GM12878 (cell line): Measurements from ENCODE around the gene SPAG16.

Experiments
- EGR1 ChIP-seq, 2 experiments: IDR thresholded peaks; 1 replicate in 1 of 2; 2 replicates in 1 of 2; pipeline ENCODE4 v1.6.1; 2011 to 2012; ENCODE audit warnings: low read depth in 2 of 2, low read length in 2 of 2, borderline replicate concordance in 1 of 2, mild to moderate bottlenecking in 1 of 2, moderate library complexity in 1 of 2
- EZH2 ChIP-seq: IDR thresholded peaks from 2 replicates; pipeline ENCODE4 v1.6.1; 2012; ENCODE audit warnings: low read depth, mild to moderate bottlenecking, control low read depth, inconsistent platforms, low read length, borderline replicate concordance; ENCODE audit not compliant: control insufficient read depth
- KDM1A ChIP-seq: fragments of 200-600 bp; sonication (generic); IDR thresholded peaks from 2 replicates; pipeline ENCODE4 v1.6.1; 2016; ENCODE audit warnings: borderline replicate concordance
- POLR2A ChIP-seq: IDR thresholded peaks from 2 replicates; pipeline ENCODE4 v1.6.1; 2011; ENCODE audit warnings: low read depth, mild to moderate bottlenecking, low read length
- POU2F2 ChIP-seq: IDR thresholded peaks from 3 replicates; pipeline ENCODE4 v1.6.1; 2011; ENCODE audit warnings: low read depth, mild to moderate bottlenecking, low read length, borderline replicate concordance
- RAD51 ChIP-seq: fragments of 450-650 bp; IDR thresholded peaks from 2 replicates; pipeline ENCODE4 v1.6.1; 2016; ENCODE audit warnings: moderate library complexity, mild to moderate bottlenecking, inconsistent platforms
- STAT3 ChIP-seq: IDR thresholded peaks from 2 replicates; pipeline ENCODE4 v1.6.1; 2011; ENCODE audit warnings: low read depth, low read length, improper control_type of control experiment
- TAF1 ChIP-seq: IDR thresholded peaks from 2 replicates; pipeline ENCODE4 v1.6.1; 2011; ENCODE audit warnings: mild to moderate bottlenecking, low read depth, low read length, borderline replicate concordance
- YBX1 ChIP-seq: fragments of 450-650 bp; IDR thresholded peaks from 2 replicates; pipeline ENCODE4 v1.6.1; 2016; ENCODE audit warnings: antibody characterized with exemption
- ZZZ3 ChIP-seq: IDR thresholded peaks from 2 replicates; pipeline ENCODE4 v1.6.1; 2011; ENCODE audit warnings: low read depth; ENCODE audit not compliant: control insufficient read depth, insufficient read length
- TF ChIP-seq, protein P1 (sequence below): IDR thresholded peaks from 2 replicates; pipeline ENCODE4 v1.6.1; 2011; ENCODE audit warnings: low read depth, low read length, improper control_type of control experiment, borderline replicate concordance
- TF ChIP-seq, protein P2 (sequence below): fragments of 450-650 bp; IDR thresholded peaks from 2 replicates; pipeline ENCODE4 v1.6.1; 2017; ENCODE audit warnings: mild to moderate bottlenecking
- TF ChIP-seq, protein P3 (sequence below), 3 experiments: IDR thresholded peaks in 2 of 3; conservative IDR thresholded peaks in 1 of 3; 2 replicates each; pipeline ENCODE4 v1.5.1; 2011; ENCODE audit warnings: low read depth in 3 of 3, low read length in 3 of 3, mild to moderate bottlenecking in 3 of 3, control low read depth in 2 of 3, moderate library complexity in 2 of 3, inconsistent platforms in 1 of 3, mixed read lengths in 1 of 3; ENCODE audit not compliant: control insufficient read depth in 2 of 3, insufficient read depth in 1 of 3; ENCODE audit errors: extremely low read depth in 1 of 3
- TF ChIP-seq, protein P4 (sequence below): IDR thresholded peaks from 2 replicates; pipeline ENCODE4 v1.6.1; 2011; ENCODE audit warnings: low read depth, mild to moderate bottlenecking, low read length, moderate library complexity, borderline replicate concordance; ENCODE audit errors: extremely low read depth

DNA sequence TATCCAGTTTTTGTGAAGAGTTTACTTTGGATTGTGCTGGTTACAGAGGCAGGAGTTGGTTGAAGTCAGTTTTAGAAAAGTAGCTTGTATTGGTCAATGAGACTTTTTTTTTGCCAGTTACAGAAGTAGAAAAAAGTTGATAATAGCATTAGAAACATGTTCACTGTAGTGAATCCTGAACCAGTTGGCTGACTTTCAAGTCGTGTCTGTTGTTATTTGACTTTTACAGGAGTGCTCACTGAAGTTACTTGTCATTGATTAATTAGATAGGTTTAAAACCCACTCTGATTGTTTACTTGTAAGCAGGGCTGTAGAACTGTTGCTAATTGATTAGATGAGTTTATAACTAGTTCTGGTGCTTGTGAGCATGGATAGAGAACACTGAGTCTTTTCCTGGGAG lies 814.5 kb downstream of the SPAG16 start:
- TF ChIP-seq, protein P1, sequence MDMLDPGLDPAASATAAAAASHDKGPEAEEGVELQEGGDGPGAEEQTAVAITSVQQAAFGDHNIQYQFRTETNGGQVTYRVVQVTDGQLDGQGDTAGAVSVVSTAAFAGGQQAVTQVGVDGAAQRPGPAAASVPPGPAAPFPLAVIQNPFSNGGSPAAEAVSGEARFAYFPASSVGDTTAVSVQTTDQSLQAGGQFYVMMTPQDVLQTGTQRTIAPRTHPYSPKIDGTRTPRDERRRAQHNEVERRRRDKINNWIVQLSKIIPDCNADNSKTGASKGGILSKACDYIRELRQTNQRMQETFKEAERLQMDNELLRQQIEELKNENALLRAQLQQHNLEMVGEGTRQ = no peak
- TF ChIP-seq POU2F2 = no peak
- no peak for TF ChIP-seq YBX1
- no peak for TF ChIP-seq POLR2A
- TF ChIP-seq, protein P2, sequence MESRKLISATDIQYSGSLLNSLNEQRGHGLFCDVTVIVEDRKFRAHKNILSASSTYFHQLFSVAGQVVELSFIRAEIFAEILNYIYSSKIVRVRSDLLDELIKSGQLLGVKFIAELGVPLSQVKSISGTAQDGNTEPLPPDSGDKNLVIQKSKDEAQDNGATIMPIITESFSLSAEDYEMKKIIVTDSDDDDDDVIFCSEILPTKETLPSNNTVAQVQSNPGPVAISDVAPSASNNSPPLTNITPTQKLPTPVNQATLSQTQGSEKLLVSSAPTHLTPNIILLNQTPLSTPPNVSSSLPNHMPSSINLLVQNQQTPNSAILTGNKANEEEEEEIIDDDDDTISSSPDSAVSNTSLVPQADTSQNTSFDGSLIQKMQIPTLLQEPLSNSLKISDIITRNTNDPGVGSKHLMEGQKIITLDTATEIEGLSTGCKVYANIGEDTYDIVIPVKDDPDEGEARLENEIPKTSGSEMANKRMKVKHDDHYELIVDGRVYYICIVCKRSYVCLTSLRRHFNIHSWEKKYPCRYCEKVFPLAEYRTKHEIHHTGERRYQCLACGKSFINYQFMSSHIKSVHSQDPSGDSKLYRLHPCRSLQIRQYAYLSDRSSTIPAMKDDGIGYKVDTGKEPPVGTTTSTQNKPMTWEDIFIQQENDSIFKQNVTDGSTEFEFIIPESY = no peak
- TF ChIP-seq TAF1 = no peak
- TF ChIP-seq, protein P3, sequence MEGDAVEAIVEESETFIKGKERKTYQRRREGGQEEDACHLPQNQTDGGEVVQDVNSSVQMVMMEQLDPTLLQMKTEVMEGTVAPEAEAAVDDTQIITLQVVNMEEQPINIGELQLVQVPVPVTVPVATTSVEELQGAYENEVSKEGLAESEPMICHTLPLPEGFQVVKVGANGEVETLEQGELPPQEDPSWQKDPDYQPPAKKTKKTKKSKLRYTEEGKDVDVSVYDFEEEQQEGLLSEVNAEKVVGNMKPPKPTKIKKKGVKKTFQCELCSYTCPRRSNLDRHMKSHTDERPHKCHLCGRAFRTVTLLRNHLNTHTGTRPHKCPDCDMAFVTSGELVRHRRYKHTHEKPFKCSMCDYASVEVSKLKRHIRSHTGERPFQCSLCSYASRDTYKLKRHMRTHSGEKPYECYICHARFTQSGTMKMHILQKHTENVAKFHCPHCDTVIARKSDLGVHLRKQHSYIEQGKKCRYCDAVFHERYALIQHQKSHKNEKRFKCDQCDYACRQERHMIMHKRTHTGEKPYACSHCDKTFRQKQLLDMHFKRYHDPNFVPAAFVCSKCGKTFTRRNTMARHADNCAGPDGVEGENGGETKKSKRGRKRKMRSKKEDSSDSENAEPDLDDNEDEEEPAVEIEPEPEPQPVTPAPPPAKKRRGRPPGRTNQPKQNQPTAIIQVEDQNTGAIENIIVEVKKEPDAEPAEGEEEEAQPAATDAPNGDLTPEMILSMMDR (IDR thresholded peaks at IDR 0.05 in 2 of 3, conservative IDR thresholded peaks at IDR 0.05 in 1 of 3; ENCODE audit: control insufficient read depth in 2 of 3, extremely low read depth in 1 of 3, insufficient read depth in 1 of 3, low read depth in 3 of 3, low read length in 3 of 3) = no peak
- TF ChIP-seq, protein P4, sequence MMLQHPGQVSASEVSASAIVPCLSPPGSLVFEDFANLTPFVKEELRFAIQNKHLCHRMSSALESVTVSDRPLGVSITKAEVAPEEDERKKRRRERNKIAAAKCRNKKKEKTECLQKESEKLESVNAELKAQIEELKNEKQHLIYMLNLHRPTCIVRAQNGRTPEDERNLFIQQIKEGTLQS = no peak
- no peak for TF ChIP-seq ZZZ3
- no peak for TF ChIP-seq EGR1 (IDR thresholded peaks at IDR 0.05; ENCODE audit: borderline replicate concordance in 1 of 2, low read depth in 2 of 2, low read length in 2 of 2)
- TF ChIP-seq RAD51 = no peak
- no peak for TF ChIP-seq EZH2
- TF ChIP-seq KDM1A = no peak
- TF ChIP-seq STAT3 = no peak
